BLaER1 treated with 17β-estradiol and CSF1 and Interleukin-3, amounts not matched to agents 10 nM and 100 nM (cell line): ENCODE results near the gene B4GALT3.

Source experiments
- H3K27ac ChIP-seq, 11 experiments: shearing (Covaris generic); formaldehyde crosslinking; 2 replicates each; pipeline ENCODE4 v1.8.1; 2022
- H3K27me3 ChIP-seq, 11 experiments: shearing (Covaris generic); formaldehyde crosslinking; 2 replicates each; pipeline ENCODE4 v1.8.1; 2022
- H3K36me3 ChIP-seq, 11 experiments: shearing (Covaris generic); formaldehyde crosslinking; 2 replicates each; pipeline ENCODE4 v1.8.1; 2022
- H3K4me1 ChIP-seq, 10 experiments: shearing (Covaris generic); formaldehyde crosslinking; 2 replicates each; pipeline ENCODE4 v1.8.1; 2022
- H3K4me2 ChIP-seq, 11 experiments: shearing (Covaris generic); formaldehyde crosslinking; 2 replicates each; pipeline ENCODE4 v1.8.1; 2022
- H3K4me3 ChIP-seq, 10 experiments: shearing (Covaris generic); formaldehyde crosslinking; 2 replicates each; pipeline ENCODE4 v1.8.1; 2022
- H3K9ac ChIP-seq, 11 experiments: shearing (Covaris generic); formaldehyde crosslinking; 2 replicates each; pipeline ENCODE4 v1.8.1; 2022
- H3K9me3 ChIP-seq, 11 experiments: shearing (Covaris generic); formaldehyde crosslinking; replicated peaks in 1 of 11; 2 replicates each; pipeline ENCODE4 v1.8.1; 2022
- H4K20me1 ChIP-seq, 11 experiments: shearing (Covaris generic); formaldehyde crosslinking; 2 replicates each; pipeline ENCODE4 v1.8.1; 2022
- Cebpa-rat ChIP-seq, 11 experiments: shearing (Covaris generic); IDR thresholded peaks; 2 replicates each; pipeline ENCODE4 v1.8.1; 2022

B4GALT3 gene

GRCh38 chr1:161174911-161175310, 2.4 kb downstream of the B4GALT3 start:
- no peak overlapping the region for H3K4me3 ChIP-seq
- H3K36me3 ChIP-seq: peaks cover 55 to 62% (median 58%) of the 10 kb centered on the region in 11 experiments
- H3K9ac ChIP-seq: no peak overlapping the region; a peak in 1 of 22 replicates
- peaks cover 0 to 7% (median 0%) of the 10 kb centered on the region in 11 experiments; a peak in 3 of 22 replicates for H4K20me1 ChIP-seq
- no peak overlapping the region for H3K27ac ChIP-seq
- peak overlapping the region in 2 of 11 experiments; percentile 5 to 97; a peak in 1 of 22 replicates for H3K4me2 ChIP-seq
- H3K27me3 ChIP-seq: no peaks in the 10 kb centered on the region
- H3K9me3 ChIP-seq: no peaks in the 10 kb centered on the region
- H3K4me1 ChIP-seq: peaks cover 36 to 50% (median 42%) of the 10 kb centered on the region in 10 experiments
- no peak for TF ChIP-seq Cebpa-rat (IDR thresholded peaks at IDR 0.05)

GRCh38 chr1:161173711-161174110, 3.6 kb downstream of the B4GALT3 start:
- H3K27ac ChIP-seq: no peak overlapping the region
- peaks cover 59 to 74% (median 70%) of the 10 kb centered on the region in 11 experiments for H3K36me3 ChIP-seq
- no peak overlapping the region for H3K4me2 ChIP-seq

GRCh38 chr1:161172776-161173376, 4.4 kb downstream of the B4GALT3 start:
- no peak overlapping the region for H3K4me2 ChIP-seq
- no peaks in the 10 kb centered on the region for H3K9me3 ChIP-seq
- no peak overlapping the region for H3K4me3 ChIP-seq
- H4K20me1 ChIP-seq: peaks cover 0 to 7% (median 0%) of the 10 kb centered on the region in 11 experiments; a peak in 4 of 22 replicates
- peaks cover 18 to 36% (median 24%) of the 10 kb centered on the region in 10 experiments for H3K4me1 ChIP-seq
- H3K27ac ChIP-seq: no peak overlapping the region
- no peak for TF ChIP-seq Cebpa-rat (IDR thresholded peaks at IDR 0.05)
- peaks cover 59 to 81% (median 72%) of the 10 kb centered on the region in 11 experiments for H3K36me3 ChIP-seq
- H3K9ac ChIP-seq: peak overlapping the region in 1 of 11 experiments; percentile 39; a peak in 1 of 22 replicates
- no peaks in the 10 kb centered on the region for H3K27me3 ChIP-seq

More at GRCh38 chr1:161173711-161174110, 3.6 kb downstream of the B4GALT3 start:
- peaks cover 26 to 43% (median 31%) of the 10 kb centered on the region in 10 experiments for H3K4me1 ChIP-seq
- H3K9me3 ChIP-seq: no peaks in the 10 kb centered on the region
- H3K27me3 ChIP-seq: no peaks in the 10 kb centered on the region
- H3K9ac ChIP-seq: no peak overlapping the region
- no peak for TF ChIP-seq Cebpa-rat (IDR thresholded peaks at IDR 0.05)
- H4K20me1 ChIP-seq: peaks cover 0 to 7% (median 0%) of the 10 kb centered on the region in 11 experiments; a peak in 4 of 22 replicates
- H3K4me3 ChIP-seq: no peak overlapping the region

- no peak overlapping the region for H3K4me2 ChIP-seq
Measured at GRCh38 chr1:161172349-161172748, 5.0 kb downstream of the B4GALT3 start.

GRCh38 chr1:161171696-161172095, 5.6 kb downstream of the B4GALT3 start:
- Histone ChIP-seq H3K4me1 (peaks cover 24 to 44% (median 31%) of the 10 kb centered on the region in 10 experiments), H3K27ac (no peak overlapping the region; a peak in 1 of 22 replicates), H4K20me1 (peaks cover 0 to 7% (median 0%) of the 10 kb centered on the region in 11 experiments; a peak in 4 of 22 replicates), H3K9ac (peak overlapping the region in 3 of 11 experiments; percentile 6 to 27 (median 24); a peak in 1 of 22 replicates), H3K36me3 (peaks cover 59 to 83% (median 72%) of the 10 kb centered on the region in 11 experiments), H3K4me3 (no peak overlapping the region), H3K27me3 (no peaks in the 10 kb centered on the region), H3K4me2 (no peak overlapping the region), H3K9me3 (no peaks in the 10 kb centered on the region)
- no peak for TF ChIP-seq Cebpa-rat (IDR thresholded peaks at IDR 0.05)

More at GRCh38 chr1:161172349-161172748, 5.0 kb downstream of the B4GALT3 start:
- Histone ChIP-seq H3K36me3 (peaks cover 59 to 83% (median 72%) of the 10 kb centered on the region in 11 experiments), H3K27me3 (no peaks in the 10 kb centered on the region), H3K27ac (no peak overlapping the region), H4K20me1 (peaks cover 0 to 7% (median 0%) of the 10 kb centered on the region in 11 experiments; a peak in 4 of 22 replicates), H3K9ac (peak overlapping the region in 3 of 11 experiments; percentile 6 to 39 (median 29); a peak in 3 of 22 replicates), H3K9me3 (no peaks in the 10 kb centered on the region), H3K4me3 (no peak overlapping the region), H3K4me1 (peaks cover 19 to 38% (median 25%) of the 10 kb centered on the region in 10 experiments)
- TF ChIP-seq Cebpa-rat (IDR thresholded peaks at IDR 0.05): no peak

GRCh38 chr1:161171191-161171590, 6.1 kb downstream of the B4GALT3 start:
- Histone ChIP-seq H3K36me3 (peaks cover 59 to 83% (median 72%) of the 10 kb centered on the region in 11 experiments), H3K4me1 (peaks cover 19 to 40% (median 26%) of the 10 kb centered on the region in 10 experiments), H3K27ac (no peak overlapping the region; a peak in 1 of 22 replicates), H3K9ac (peak overlapping the region in 3 of 11 experiments; percentile 24 to 37 (median 27); a peak in 2 of 22 replicates), H3K4me2 (no peak overlapping the region), H4K20me1 (peaks cover 0 to 7% (median 0%) of the 10 kb centered on the region in 11 experiments; a peak in 4 of 22 replicates), H3K4me3 (no peak overlapping the region), H3K9me3 (no peaks in the 10 kb centered on the region), H3K27me3 (no peaks in the 10 kb centered on the region)
- TF ChIP-seq Cebpa-rat (IDR thresholded peaks at IDR 0.05): no peak

GRCh38 chr1:161168906-161169305, 8.4 kb downstream of the B4GALT3 start:
- H3K9me3 ChIP-seq: no peaks in the 10 kb centered on the region
- H3K4me3 ChIP-seq: no peak overlapping the region
- no peaks in the 10 kb centered on the region for H3K27me3 ChIP-seq
- H3K9ac ChIP-seq: peak overlapping the region in 1 of 11 experiments; percentile 17; a peak in 1 of 22 replicates
- peaks cover 47 to 72% (median 62%) of the 10 kb centered on the region in 11 experiments for H3K36me3 ChIP-seq
- peaks cover 23 to 43% (median 28%) of the 10 kb centered on the region in 10 experiments for H3K4me1 ChIP-seq
- no peak overlapping the region for H3K4me2 ChIP-seq
- H3K27ac ChIP-seq: no peak overlapping the region
- peaks cover 0 to 7% (median 0%) of the 10 kb centered on the region in 11 experiments; a peak in 2 of 22 replicates for H4K20me1 ChIP-seq
- TF ChIP-seq Cebpa-rat (IDR thresholded peaks at IDR 0.05): no peak

GRCh38 chr1:161166669-161167548, 10.4 kb downstream of the B4GALT3 start:
- H3K27me3 ChIP-seq: no peaks in the 10 kb centered on the region
- peak overlapping the region; percentile 94 to 100 (median 98) for H3K4me2 ChIP-seq
- peak overlapping the region; percentile 59 to 92 (median 69) for H3K27ac ChIP-seq
- H3K4me1 ChIP-seq: peaks cover 25 to 53% (median 33%) of the 10 kb centered on the region in 10 experiments
- peak overlapping the region; percentile 74 to 91 (median 82) for H3K9ac ChIP-seq
- TF ChIP-seq Cebpa-rat (IDR thresholded peaks at IDR 0.05): no peak
- H3K4me3 ChIP-seq: peak overlapping the region; percentile 65 to 80 (median 75)
- peaks cover 36 to 72% (median 60%) of the 10 kb centered on the region in 11 experiments for H3K36me3 ChIP-seq
- H3K9me3 ChIP-seq: no peaks in the 10 kb centered on the region
- peaks cover 0 to 6% (median 0%) of the 10 kb centered on the region in 11 experiments; a peak in 2 of 22 replicates for H4K20me1 ChIP-seq
